CD4-positive, alpha-beta T cell treated with Interleukin-2 at 100 ng/mL for 4 hours (primary cell): ENCODE results near the gene HMG20A.

Experiments
- DNase-seq: peaks from one replicate; pipeline ENCODE4 v3.0.0-alpha.2; 2020; ENCODE audit warnings: low spot score

Gene HMG20A

GRCh38 chr15:77430652-77431051 is 10.0 kb downstream of the HMG20A start:
- no peak for DNase-seq

GRCh38 chr15:77436822-77437221 is 16.1 kb downstream of the HMG20A start:
- no peak for DNase-seq

GRCh38 chr15:77437264-77437663 is 16.6 kb downstream of the HMG20A start:
- DNase-seq = no peak

- DNase-seq = no peak
These were observed 19.8 kb downstream of the HMG20A start for GRCh38 chr15:77440378-77440999.

- DNase-seq = no peak
These were observed 26.2 kb downstream of the HMG20A start for GRCh38 chr15:77446840-77447390.

- no peak for DNase-seq
These were observed 33.6 kb downstream of the HMG20A start for GRCh38 chr15:77454265-77454664.

- DNase-seq = no peak
These were observed 34.3 kb downstream of the HMG20A start for GRCh38 chr15:77454951-77455350.

- DNase-seq = no peak
These were observed 35.1 kb downstream of the HMG20A start for GRCh38 chr15:77455696-77456321.

GRCh38 chr15:77456746-77457145 is 36.1 kb downstream of the HMG20A start:
- no peak for DNase-seq

GRCh38 chr15:77457191-77457904 is 36.7 kb downstream of the HMG20A start:
- DNase-seq = no peak

GRCh38 chr15:77457905-77458265 is 37.2 kb downstream of the HMG20A start:
- DNase-seq = no peak

GRCh38 chr15:77459031-77459430 is 38.3 kb downstream of the HMG20A start:
- no peak for DNase-seq

- DNase-seq = no peak
These were observed 40.8 kb downstream of the HMG20A start for GRCh38 chr15:77461486-77461885.

- no peak for DNase-seq
These were observed 43.6 kb downstream of the HMG20A start for GRCh38 chr15:77464129-77464865.

- no peak for DNase-seq
These were observed 45.8 kb downstream of the HMG20A start for GRCh38 chr15:77466521-77466920.

GRCh38 chr15:77468896-77469295 is 48.2 kb downstream of the HMG20A start:
- no peak for DNase-seq

- DNase-seq = no peak
These were observed 49.5 kb downstream of the HMG20A start for GRCh38 chr15:77470235-77470634.

- DNase-seq = no peak
These were observed 52.6 kb downstream of the HMG20A start for GRCh38 chr15:77473328-77473727.

GRCh38 chr15:77474310-77474988 is 53.8 kb downstream of the HMG20A start:
- no peak for DNase-seq

- DNase-seq = no peak
These were observed 54.3 kb downstream of the HMG20A start for GRCh38 chr15:77475001-77475400.

GRCh38 chr15:77475898-77476297 is 55.2 kb downstream of the HMG20A start:
- DNase-seq = no peak

- no peak for DNase-seq
These were observed 56.3 kb downstream of the HMG20A start for GRCh38 chr15:77476995-77477394.
